Mammary epithelial cell (primary cell): ENCODE results near the gene C1QTNF12.

ENCODE experiments used
- EZH2 ChIP-seq: IDR thresholded peaks from 2 replicates; pipeline ENCODE4 v1.6.1; 2012; ENCODE audit warnings: low read length, inconsistent platforms, borderline replicate concordance
- TF ChIP-seq, protein P1 (sequence below), 2 donors: IDR thresholded peaks in 1 of 2; conservative IDR thresholded peaks in 1 of 2; 2 replicates each; pipeline ENCODE4 v1.5.1; 2011 to 2012; ENCODE audit warnings: inconsistent platforms in 2 of 2, low read length in 2 of 2, mild to moderate bottlenecking in 2 of 2, control low read depth in 1 of 2, low read depth in 1 of 2; ENCODE audit not compliant: insufficient read depth in 1 of 2; ENCODE audit errors: extremely low read depth in 1 of 2

DNA sequence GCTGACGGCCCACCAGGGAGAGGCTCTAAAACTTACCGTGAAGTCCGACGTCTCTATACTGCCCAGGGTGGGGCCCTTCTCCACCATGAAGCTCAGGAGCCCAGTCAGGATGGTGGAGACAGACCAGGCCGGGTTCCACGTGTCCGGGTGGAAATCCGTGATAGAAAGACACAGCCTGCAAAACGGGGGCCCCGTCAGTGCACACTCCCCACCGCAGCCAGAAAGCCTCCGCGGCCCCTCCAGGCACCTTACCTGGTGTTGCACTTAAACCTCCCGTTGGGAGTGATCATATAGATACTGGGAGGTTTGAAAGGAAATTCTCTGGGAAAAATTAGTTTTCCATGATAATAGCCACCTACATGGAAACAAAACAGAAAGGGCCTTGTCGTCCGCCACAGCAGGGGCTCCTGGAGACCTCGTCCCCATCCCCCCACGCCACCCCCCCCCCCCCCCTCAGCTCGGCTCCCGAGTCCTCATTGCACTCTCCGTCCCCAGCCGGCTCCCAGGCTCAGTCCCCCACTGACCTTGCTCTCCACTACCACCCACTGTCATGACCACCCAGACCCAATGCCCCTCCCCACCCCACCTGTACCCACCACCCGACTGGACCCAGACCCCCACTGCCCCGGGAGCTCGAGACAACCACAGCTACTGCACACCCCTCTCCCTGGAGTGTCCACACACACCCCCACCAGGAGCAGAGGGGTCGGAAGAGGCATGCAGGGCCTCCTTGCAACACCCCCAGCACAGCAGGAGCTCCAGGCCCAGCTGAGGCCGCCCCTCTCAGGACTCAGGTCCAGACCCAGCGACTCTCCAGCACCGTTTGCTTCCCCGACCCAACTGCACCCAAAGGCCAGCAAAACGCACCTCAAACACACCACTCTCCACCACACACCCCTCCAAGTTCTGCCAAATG, 10.7 kb upstream of the C1QTNF12 start:
- TF ChIP-seq, protein P1, sequence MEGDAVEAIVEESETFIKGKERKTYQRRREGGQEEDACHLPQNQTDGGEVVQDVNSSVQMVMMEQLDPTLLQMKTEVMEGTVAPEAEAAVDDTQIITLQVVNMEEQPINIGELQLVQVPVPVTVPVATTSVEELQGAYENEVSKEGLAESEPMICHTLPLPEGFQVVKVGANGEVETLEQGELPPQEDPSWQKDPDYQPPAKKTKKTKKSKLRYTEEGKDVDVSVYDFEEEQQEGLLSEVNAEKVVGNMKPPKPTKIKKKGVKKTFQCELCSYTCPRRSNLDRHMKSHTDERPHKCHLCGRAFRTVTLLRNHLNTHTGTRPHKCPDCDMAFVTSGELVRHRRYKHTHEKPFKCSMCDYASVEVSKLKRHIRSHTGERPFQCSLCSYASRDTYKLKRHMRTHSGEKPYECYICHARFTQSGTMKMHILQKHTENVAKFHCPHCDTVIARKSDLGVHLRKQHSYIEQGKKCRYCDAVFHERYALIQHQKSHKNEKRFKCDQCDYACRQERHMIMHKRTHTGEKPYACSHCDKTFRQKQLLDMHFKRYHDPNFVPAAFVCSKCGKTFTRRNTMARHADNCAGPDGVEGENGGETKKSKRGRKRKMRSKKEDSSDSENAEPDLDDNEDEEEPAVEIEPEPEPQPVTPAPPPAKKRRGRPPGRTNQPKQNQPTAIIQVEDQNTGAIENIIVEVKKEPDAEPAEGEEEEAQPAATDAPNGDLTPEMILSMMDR (conservative IDR thresholded peaks at IDR 0.05 in 1 of 2, IDR thresholded peaks at IDR 0.05 in 1 of 2; ENCODE audit: extremely low read depth in 1 of 2, insufficient read depth in 1 of 2, low read depth in 1 of 2, low read length in 2 of 2): no peak
- TF ChIP-seq EZH2: no peak
